IMR-90 (cell line): ENCODE results near the gene TNFRSF25. TPM values are rescaled to one million over a fixed set of nuclear protein-coding genes. Genes with fewer than 3 reads are reported as not detected.

ENCODE experiments used
- ATAC-seq: fragments of 200-7000 bp; cut with Tn5 transposase; 2 replicates; pipeline ENCODE4 v1.9.1; 2020; ENCODE audit warnings: low read depth, mild to moderate bottlenecking, moderate library complexity
- BruUV-seq: library from RNA; stranded (reverse); fragments of 400-500 nt; replicated peaks from 2 replicates; lab custom pipeline; 2021; lab: Mats Ljungman, UMichigan
- CTCF ChIA-PET: fragments of 300-600 bp; formaldehyde crosslinking; extraction: SDS; loops from one replicate; lab custom pipeline; 2021; ENCODE audit warnings: antibody characterized with exemption; lab: Yijun Ruan, JAX
- POLR2A ChIA-PET: fragments of 300-600 bp; sonication (Branson Sonifier 250); formaldehyde crosslinking; loops from one replicate; lab custom pipeline; 2022; ENCODE audit warnings: antibody characterized with exemption; ENCODE audit not compliant: unreplicated experiment; lab: Charles Lee
- DNase-seq: peaks from one replicate; pipeline ENCODE4 v3.0.0; 2013
- H2AFZ ChIP-seq: replicated peaks from 2 replicates; pipeline ENCODE3; 2013; ENCODE audit warnings: low read length, mild to moderate bottlenecking; ENCODE audit not compliant: poor library complexity
- H2AK5ac ChIP-seq: 2 replicates; pipeline ENCODE4 v1.6.1; 2013; ENCODE audit warnings: low read depth, low read length, inconsistent platforms
- H2AK9ac ChIP-seq: replicated peaks from 2 replicates; pipeline ENCODE3; 2013; ENCODE audit warnings: mild to moderate bottlenecking, low read depth, low read length, moderate library complexity; ENCODE audit not compliant: poor library complexity
- H2BK120ac ChIP-seq: 2 replicates; pipeline ENCODE4 v1.6.1; 2013; ENCODE audit warnings: low read depth, low read length, inconsistent platforms
- H2BK15ac ChIP-seq: 3 replicates; pipeline ENCODE4 v1.6.1; 2013; ENCODE audit warnings: low read depth, low read length, inconsistent platforms
- H2BK20ac ChIP-seq: 2 replicates; pipeline ENCODE4 v1.6.1; 2013; ENCODE audit warnings: low read depth, mild to moderate bottlenecking, inconsistent platforms, low read length, moderate library complexity
- H2BK5ac ChIP-seq: 2 replicates; pipeline ENCODE4 v1.6.1; 2013; ENCODE audit warnings: mild to moderate bottlenecking, low read depth, low read length, inconsistent platforms; ENCODE audit not compliant: poor library complexity, severe bottlenecking
- H3K14ac ChIP-seq: replicated peaks from 2 replicates; pipeline ENCODE4 v1.6.1; 2013; ENCODE audit warnings: low read depth, low read length, inconsistent platforms
- H3K18ac ChIP-seq: 2 replicates; pipeline ENCODE4 v1.6.1; 2013; ENCODE audit warnings: low read depth, low read length, control low read depth
- H3K23ac ChIP-seq: 2 replicates; pipeline ENCODE4 v1.6.1; 2013; ENCODE audit warnings: low read depth, low read length, inconsistent platforms
- H3K27ac ChIP-seq: 2 replicates; pipeline ENCODE4 v1.5.1; 2013; ENCODE audit warnings: mild to moderate bottlenecking, control low read depth, low read length; ENCODE audit not compliant: insufficient read depth
- H3K27me3 ChIP-seq: 2 replicates; pipeline ENCODE4 v1.6.1; 2013; ENCODE audit warnings: low read length; ENCODE audit not compliant: control insufficient read depth, insufficient read depth
- H3K36me3 ChIP-seq: 2 replicates; pipeline ENCODE4 v1.6.1; 2013; ENCODE audit warnings: low read length, mixed read lengths; ENCODE audit not compliant: control insufficient read depth, insufficient read depth
- H3K4ac ChIP-seq: 2 replicates; pipeline ENCODE4 v1.6.1; 2013; ENCODE audit warnings: low read depth, low read length, inconsistent platforms
- H3K4me1 ChIP-seq: 2 replicates; pipeline ENCODE4 v1.6.1; 2013; ENCODE audit warnings: low read length, mixed read lengths; ENCODE audit not compliant: control insufficient read depth, insufficient read depth
- H3K4me2 ChIP-seq: 2 replicates; pipeline ENCODE4 v1.6.1; 2013; ENCODE audit warnings: low read depth, mild to moderate bottlenecking, control low read depth, low read length, moderate library complexity
- H3K4me3 ChIP-seq: 2 replicates; pipeline ENCODE4 v1.5.1; 2013; ENCODE audit warnings: low read depth, mild to moderate bottlenecking, control low read depth, low read length, moderate library complexity; ENCODE audit not compliant: insufficient read depth
- H3K56ac ChIP-seq: 2 replicates; pipeline ENCODE4 v1.6.1; 2013; ENCODE audit warnings: low read length, inconsistent platforms; ENCODE audit not compliant: insufficient read depth; ENCODE audit errors: extremely low read depth
- H3K79me1 ChIP-seq, 2 experiments: 2 replicates each; pipeline ENCODE4 v1.6.1; 2013; ENCODE audit warnings: low read length in 2 of 2, inconsistent platforms in 1 of 2, low read depth in 1 of 2
- H3K9ac ChIP-seq: 2 replicates; pipeline ENCODE4 v1.6.1; 2013; ENCODE audit warnings: low read depth, low read length, control low read depth
- H3K9me1 ChIP-seq: 2 replicates; pipeline ENCODE4 v1.6.1; 2013; ENCODE audit warnings: low read length, inconsistent platforms; ENCODE audit not compliant: insufficient read depth
- H3K9me3 ChIP-seq: 2 replicates; pipeline ENCODE4 v1.6.1; 2013; ENCODE audit warnings: low read length; ENCODE audit not compliant: control insufficient read depth, insufficient read depth
- H4K20me1 ChIP-seq: 2 replicates; pipeline ENCODE4 v1.6.1; 2013; ENCODE audit warnings: low read length, inconsistent platforms; ENCODE audit not compliant: insufficient read depth
- H4K5ac ChIP-seq: 2 replicates; pipeline ENCODE4 v1.6.1; 2013; ENCODE audit warnings: mild to moderate bottlenecking, low read depth, low read length, control low read depth
- H4K8ac ChIP-seq, 2 experiments: 2 replicates each; pipeline ENCODE4 v1.6.1; 2013; ENCODE audit warnings: low read depth in 2 of 2, low read length in 2 of 2, control low read depth in 1 of 2, inconsistent platforms in 1 of 2
- H4K91ac ChIP-seq: 2 replicates; pipeline ENCODE4 v1.6.1; 2013; ENCODE audit warnings: low read depth, low read length, inconsistent platforms; ENCODE audit not compliant: insufficient read depth
- BHLHE40 ChIP-seq: fragments of 150-350 bp; IDR thresholded peaks from 2 replicates; pipeline ENCODE4 v1.6.1; 2016; ENCODE audit warnings: mild to moderate bottlenecking, low read depth, low read length
- FOS ChIP-seq: fragments of 150-350 bp; IDR thresholded peaks from 2 replicates; pipeline ENCODE4 v1.6.1; 2016; ENCODE audit warnings: low read depth, low read length
- MAZ ChIP-seq: IDR thresholded peaks from 2 replicates; pipeline ENCODE4 v1.6.1; 2012; ENCODE audit warnings: low read depth, mild to moderate bottlenecking, low read length, improper control_type of control experiment, moderate library complexity, borderline replicate concordance
- RCOR1 ChIP-seq: IDR thresholded peaks from 2 replicates; pipeline ENCODE4 v1.6.1; 2012; ENCODE audit warnings: mild to moderate bottlenecking, low read length, improper control_type of control experiment; ENCODE audit not compliant: insufficient replicate concordance
- WGBS, 2 experiments: methylation state at CpG; one replicate each; pipeline versions ENCODE4 v1.1.5 to v1.1.7; 2013; ENCODE audit warnings: missing lambda C conversion rate in 2 of 2; ENCODE audit not compliant: insufficient read length in 1 of 2; ENCODE audit errors: extremely low coverage in 2 of 2; 5-methylcytosine and 5-hydroxymethylcytosine counted together
- dilution Hi-C: fragments of 300-500 bp; cut with HindIII; formaldehyde crosslinking; loops from one replicate; pipeline ENCODE4 v1.14.3; 2018; ENCODE audit warnings: low sequenced_read_pairs; ENCODE audit not compliant: unreplicated experiment
- in situ Hi-C: fragments of 300-500 bp; cut with MboI; formaldehyde crosslinking; loops from 3 replicates; pipeline ENCODE4 v1.14.3; 2019; ENCODE audit warnings: low sequenced_read_pairs, inconsistent platforms, mixed read lengths
- intact Hi-C: fragments of 100-400 bp; cut with micrococcal nuclease; formaldehyde crosslinking; loops from 2 replicates; pipeline ENCODE4 v1.10.0; 2022
- polyA plus RNA-seq, 3 experiments: library from polyadenylated mRNA; depleted of rRNA; stranded (reverse); fragments of >200 nt; gene quantifications; 2 replicates each; pipeline ENCODE4 v1.2.3, GENCODE V29; 2012; ENCODE audit warnings: low replicate concordance in 1 of 3
- total RNA-seq: library from RNA; depleted of rRNA; stranded (reverse); fragments of >200 nt; gene quantifications from 2 replicates; pipeline ENCODE4 v1.2.3, GENCODE V29; 2012
- TF ChIP-seq, protein P1 (sequence below): fragments of 150-350 bp; IDR thresholded peaks from 2 replicates; pipeline ENCODE4 v1.6.1; 2016; ENCODE audit warnings: low read depth, mild to moderate bottlenecking, low read length, moderate library complexity, borderline replicate concordance

Gene TNFRSF25
- total and polyA plus RNA-seq, 2 of the 4 experiments (the other 2 are of a cell fraction): 1.3 to 11.2 TPM

DNA sequence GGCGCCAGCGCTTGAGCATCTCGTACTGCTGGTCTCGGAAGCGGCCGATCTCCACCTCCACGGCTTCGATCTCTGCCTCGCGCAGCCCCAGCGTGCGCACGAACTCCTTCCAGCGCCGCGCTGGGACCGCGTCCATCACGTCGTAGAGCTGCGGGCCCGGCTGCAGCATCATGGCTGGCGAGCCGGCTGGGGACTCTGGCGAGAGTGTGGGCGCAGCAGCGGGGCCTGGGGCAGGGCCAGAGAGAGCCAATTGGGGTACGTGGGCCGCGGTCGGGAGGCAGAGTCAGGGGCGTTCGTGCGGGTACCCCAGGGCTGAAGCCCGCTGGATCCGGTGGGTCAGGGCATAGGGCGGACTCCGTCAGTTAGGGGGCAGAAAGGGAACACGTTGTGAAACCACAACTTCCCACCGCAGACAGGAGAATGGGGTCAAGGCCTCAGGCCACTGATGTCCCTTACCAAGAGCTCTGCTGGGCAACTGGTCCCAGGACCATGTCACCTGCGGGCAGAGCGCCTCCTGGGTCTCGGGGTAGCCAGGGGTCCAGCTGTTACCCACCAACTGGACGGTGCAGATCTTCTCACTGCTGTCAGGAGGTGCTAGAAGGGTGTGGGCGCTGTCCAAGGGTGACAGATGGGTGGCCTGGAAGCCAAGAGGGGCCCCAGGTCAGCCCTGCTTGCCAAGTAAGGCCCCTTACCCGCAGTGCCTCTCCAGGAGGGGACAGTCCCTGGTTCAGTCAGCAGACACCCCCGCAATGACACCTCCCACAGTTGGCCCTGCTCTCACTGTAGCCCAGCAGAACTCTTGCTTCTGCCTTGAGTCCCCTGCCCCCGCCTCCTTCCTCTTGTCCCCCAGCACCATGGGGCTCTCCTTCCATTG lies 4.2 kb downstream of the TNFRSF25 start:
- peaks cover 21% of the 10 kb centered on the region for H3K27me3 ChIP-seq
- no peaks in the 10 kb centered on the region for H3K79me1 ChIP-seq
- H2AK9ac ChIP-seq: no peak overlapping the region
- no peak overlapping the region for H3K4ac ChIP-seq
- dilution Hi-C loops (no loop called here), in situ Hi-C loops (no loop called here), intact Hi-C loops (no loop called here)
- H3K4me3 ChIP-seq: no peak overlapping the region
- no peak overlapping the region for H2AK5ac ChIP-seq
- no peak overlapping the region for H3K27ac ChIP-seq
- H2BK15ac ChIP-seq: no peak overlapping the region
- H2BK120ac ChIP-seq: no peak overlapping the region
- H4K91ac ChIP-seq: no peak overlapping the region
- H4K5ac ChIP-seq: no peak overlapping the region
- WGBS, 2 experiments: 87% methylated on average over 38 of the region's 48 CpGs; no CpG with 5 or more reads in 1 of the 2 experiments
- ATAC-seq (no peak), DNase-seq (no peak)
- H4K8ac ChIP-seq: no peak overlapping the region
- H3K36me3 ChIP-seq: peaks cover 15% of the 10 kb centered on the region
- ChIA-PET POLR2A (no interaction called here), CTCF (interaction anchor here (0.7 kb wide), 1 partner anchor 23 kb away, joined by 3 read pairs; no protein-coding TSS in a partner anchor)
- no peaks in the 10 kb centered on the region for H3K9me3 ChIP-seq
- H2BK20ac ChIP-seq: no peak overlapping the region
- H3K9me1 ChIP-seq: no peaks in the 10 kb centered on the region
- H4K20me1 ChIP-seq: no peaks in the 10 kb centered on the region
- H3K56ac ChIP-seq: no peak overlapping the region
- H3K9ac ChIP-seq: no peak overlapping the region
- no TSS peak for BruUV-seq
- TF ChIP-seq BHLHE40 (no peak), MAZ (no peak), FOS (no peak), RCOR1 (no peak)
- TF ChIP-seq, protein P1, sequence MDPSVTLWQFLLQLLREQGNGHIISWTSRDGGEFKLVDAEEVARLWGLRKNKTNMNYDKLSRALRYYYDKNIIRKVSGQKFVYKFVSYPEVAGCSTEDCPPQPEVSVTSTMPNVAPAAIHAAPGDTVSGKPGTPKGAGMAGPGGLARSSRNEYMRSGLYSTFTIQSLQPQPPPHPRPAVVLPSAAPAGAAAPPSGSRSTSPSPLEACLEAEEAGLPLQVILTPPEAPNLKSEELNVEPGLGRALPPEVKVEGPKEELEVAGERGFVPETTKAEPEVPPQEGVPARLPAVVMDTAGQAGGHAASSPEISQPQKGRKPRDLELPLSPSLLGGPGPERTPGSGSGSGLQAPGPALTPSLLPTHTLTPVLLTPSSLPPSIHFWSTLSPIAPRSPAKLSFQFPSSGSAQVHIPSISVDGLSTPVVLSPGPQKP: no peak
- H3K4me1 ChIP-seq: no peaks in the 10 kb centered on the region
- no peak overlapping the region for H3K4me2 ChIP-seq
- no peak overlapping the region for H3K23ac ChIP-seq
- H2BK5ac ChIP-seq: no peak overlapping the region
- H3K18ac ChIP-seq: no peak overlapping the region
- H3K14ac ChIP-seq: no peak overlapping the region
- H2AFZ ChIP-seq: no peak overlapping the region
